Measurements from ENCODE around the gene DNLZ.

DNLZ gene

GRCh38 chr9:136391737-136392537, 28.4 kb upstream of the DNLZ start:
- no peak for TF ChIP-seq CTCF (IDR thresholded peaks at IDR 0.05; ENCODE audit: low read depth, low read length, missing control alignments)
- no peak for DNase-seq (ENCODE audit: low read depth)
- in situ Hi-C loops (cut with HindIII; ENCODE audit: low sequenced_read_pairs) = no loop called here
- H3K4me3 ChIP-seq (ENCODE audit: low read depth, low read length) = no peak overlapping the region

GRCh38 chr9:136389396-136389795, 25.9 kb upstream of the DNLZ start:
- in situ Hi-C loops (cut with HindIII; ENCODE audit: low sequenced_read_pairs) = no loop called here
- TF ChIP-seq CTCF (IDR thresholded peaks at IDR 0.05; ENCODE audit: low read depth, low read length, missing control alignments) = no peak
- no peak overlapping the region for H3K4me3 ChIP-seq (ENCODE audit: low read depth, low read length)
- no peak for DNase-seq (ENCODE audit: low read depth)

- H3K4me3 ChIP-seq (ENCODE audit: low read depth, low read length) = no peak overlapping the region
- in situ Hi-C loops (cut with HindIII; ENCODE audit: low sequenced_read_pairs) = no loop called here
- no peak for TF ChIP-seq CTCF (IDR thresholded peaks at IDR 0.05; ENCODE audit: low read depth, low read length, missing control alignments)
- DNase-seq (ENCODE audit: low read depth) = no peak
These were observed 23.7 kb upstream of the DNLZ start for GRCh38 chr9:136387217-136387616.

- in situ Hi-C loops (cut with HindIII; ENCODE audit: low sequenced_read_pairs) = no loop called here
- DNase-seq (ENCODE audit: low read depth) = no peak
- TF ChIP-seq CTCF (IDR thresholded peaks at IDR 0.05; ENCODE audit: low read depth, low read length, missing control alignments) = no peak
These were observed 22.5 kb upstream of the DNLZ start for GRCh38 chr9:136386018-136386417.

GRCh38 chr9:136385015-136385414, 21.5 kb upstream of the DNLZ start:
- in situ Hi-C loops (cut with HindIII; ENCODE audit: low sequenced_read_pairs) = no loop called here

More at GRCh38 chr9:136386018-136386417, 22.5 kb upstream of the DNLZ start:
- H3K4me3 ChIP-seq (ENCODE audit: low read depth, low read length) = no peak overlapping the region

DNA sequence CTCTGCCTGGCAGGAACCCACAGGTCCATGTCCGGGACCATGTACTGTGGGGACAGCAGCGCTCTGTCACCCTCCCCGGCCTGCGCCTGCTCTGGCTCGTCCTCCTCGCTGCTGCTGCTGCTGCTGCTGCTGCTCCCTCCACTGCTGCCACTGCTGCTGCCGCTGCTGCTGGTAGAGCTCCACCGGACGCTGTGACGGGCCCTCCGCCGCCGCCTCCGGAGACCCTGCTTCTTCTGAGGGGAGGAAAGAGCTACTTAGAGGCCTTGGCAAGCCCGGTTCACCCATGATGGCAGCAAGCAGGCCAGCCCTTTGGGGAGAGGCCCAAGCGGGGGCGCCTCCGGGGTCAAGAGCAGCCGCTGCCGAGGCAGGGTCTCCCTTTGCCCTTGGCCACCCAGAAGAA, 19.9 kb upstream of the DNLZ start:
- in situ Hi-C loops (cut with HindIII; ENCODE audit: low sequenced_read_pairs) = no loop called here
- no peak for TF ChIP-seq CTCF (IDR thresholded peaks at IDR 0.05; ENCODE audit: low read depth, low read length, missing control alignments)
- no peak overlapping the region for H3K4me3 ChIP-seq (ENCODE audit: low read depth, low read length)
- DNase-seq (ENCODE audit: low read depth) = no peak

More at GRCh38 chr9:136385015-136385414, 21.5 kb upstream of the DNLZ start:
- H3K4me3 ChIP-seq (ENCODE audit: low read depth, low read length) = no peak overlapping the region
- no peak for DNase-seq (ENCODE audit: low read depth)
- no peak for TF ChIP-seq CTCF (IDR thresholded peaks at IDR 0.05; ENCODE audit: low read depth, low read length, missing control alignments)

Measured in astrocyte of the cerebellum (primary cell).